ENCODE measurements around the gene NRXN3.

The NRXN3 gene

DNA sequence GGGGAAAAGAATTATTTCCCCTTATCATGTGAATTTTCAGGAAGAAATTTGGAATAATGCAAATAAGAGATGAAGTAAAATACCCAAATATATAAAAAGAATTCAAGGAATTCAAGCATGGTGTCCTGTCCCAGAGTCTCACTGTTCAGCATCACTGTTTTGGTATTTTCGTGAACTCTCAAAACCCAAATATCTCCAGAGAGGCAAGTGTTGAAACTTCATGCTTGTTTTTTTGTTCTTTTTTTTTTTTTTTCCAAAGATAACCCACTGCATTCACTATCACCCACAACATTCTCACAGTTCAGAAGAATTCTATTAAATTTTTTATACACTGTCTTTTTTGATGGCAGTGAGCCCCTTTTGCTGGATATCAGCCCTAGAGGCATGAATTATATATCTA, 1686.2 kb downstream of the NRXN3 start:
- intact Hi-C loops (cut with DNase I): no loop called here
- DNase-seq: no peak

DNA sequence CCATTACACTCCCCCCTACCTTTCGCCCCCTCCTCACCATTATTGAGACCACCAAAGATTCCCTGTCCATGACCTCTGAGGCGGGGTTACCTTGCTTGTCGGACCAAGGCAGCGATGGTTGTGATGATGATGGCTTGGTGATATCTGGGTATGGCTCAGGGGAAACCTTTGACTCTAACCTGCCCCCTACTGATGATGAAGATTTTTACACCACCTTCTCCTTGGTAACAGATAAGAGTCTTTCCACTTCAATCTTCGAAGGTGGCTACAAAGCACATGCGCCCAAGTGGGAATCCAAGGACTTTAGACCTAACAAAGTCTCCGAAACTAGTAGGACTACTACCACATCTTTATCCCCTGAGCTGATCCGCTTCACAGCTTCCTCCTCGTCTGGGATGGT, 1690.9 kb downstream of the NRXN3 start:
- intact Hi-C loops (cut with DNase I): no loop called here
- no peak for DNase-seq

DNA sequence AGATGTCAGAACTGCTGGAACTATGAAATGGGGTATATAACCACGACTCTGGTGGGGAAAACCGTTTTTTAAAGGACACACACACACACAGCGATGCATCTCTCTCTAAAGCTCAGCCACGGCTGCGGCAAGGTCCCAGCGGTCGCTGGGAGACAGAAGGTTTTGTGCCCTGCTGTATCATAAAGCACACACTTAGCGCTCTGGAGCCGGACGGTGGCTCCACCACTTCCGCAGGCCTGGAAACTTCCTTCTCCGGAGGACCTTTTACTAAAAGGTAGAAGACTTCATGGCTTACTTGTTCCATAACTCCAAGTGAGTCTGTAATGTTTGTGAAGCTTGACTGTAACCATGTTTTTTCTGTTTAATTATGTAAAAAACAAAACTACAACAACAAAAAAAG, 1691.9 kb downstream of the NRXN3 start:
- intact Hi-C loops (cut with DNase I): no loop called here
- DNase-seq: no peak

DNA sequence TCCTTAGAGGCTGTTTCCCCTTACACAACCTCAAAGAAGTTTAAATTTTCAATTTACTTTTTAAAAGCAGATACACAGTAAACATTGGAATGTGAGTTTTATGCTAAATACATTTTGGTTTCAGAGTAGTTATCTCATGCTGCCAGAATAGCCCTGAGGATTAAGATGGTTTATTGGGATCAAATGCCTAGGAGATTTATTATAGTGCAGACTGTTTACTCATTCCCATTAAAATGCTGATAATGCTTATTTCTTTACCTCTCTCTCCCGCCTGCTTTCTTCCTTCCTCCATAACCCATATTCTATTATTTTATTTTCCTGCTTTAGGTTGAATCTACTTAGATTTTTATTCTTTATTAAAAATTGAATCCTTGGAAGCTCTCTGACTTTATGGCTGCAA, 1701.0 kb downstream of the NRXN3 start:
- DNase-seq: no peak
- intact Hi-C loops (cut with DNase I): no loop called here

DNA sequence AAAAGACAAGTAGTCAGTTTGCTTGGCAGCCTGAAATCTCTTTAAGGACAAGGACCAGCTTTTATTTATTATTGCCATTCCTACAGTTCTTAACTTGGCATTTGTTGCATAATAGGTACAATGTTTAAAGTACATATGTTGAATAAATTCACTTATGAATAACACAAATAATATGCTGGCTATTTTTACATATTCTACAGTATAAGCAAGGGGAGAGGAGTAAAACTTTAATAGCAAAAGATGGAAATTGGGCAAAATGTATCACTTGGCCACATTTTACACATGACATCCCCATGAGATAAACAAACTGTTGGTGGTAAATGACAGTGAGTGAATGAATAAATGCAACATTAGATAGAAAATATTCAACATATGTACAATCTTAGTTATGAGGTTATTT, 1708.1 kb downstream of the NRXN3 start:
- no peak for DNase-seq
- intact Hi-C loops (cut with DNase I): no loop called here

DNA sequence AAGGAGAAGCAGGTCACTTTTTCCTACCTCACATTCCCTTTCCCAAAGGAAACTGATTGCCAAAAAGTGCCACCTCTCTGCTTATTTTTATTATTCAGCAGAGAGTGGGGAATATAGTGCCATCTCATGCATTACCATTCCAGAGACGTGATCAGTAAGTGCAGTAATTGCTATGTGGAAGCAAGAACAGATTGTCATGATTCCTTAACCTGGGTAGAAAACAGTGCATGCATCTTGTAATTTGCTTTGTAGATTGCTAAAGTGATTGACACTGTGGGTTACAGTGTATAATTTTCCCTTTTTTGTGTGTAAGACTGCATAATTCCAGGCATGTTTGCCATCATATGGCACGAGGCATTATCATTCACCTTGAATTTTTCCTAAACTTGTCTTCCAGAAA, 1708.6 kb downstream of the NRXN3 start:
- intact Hi-C loops (cut with DNase I): no loop called here
- DNase-seq: no peak

DNA sequence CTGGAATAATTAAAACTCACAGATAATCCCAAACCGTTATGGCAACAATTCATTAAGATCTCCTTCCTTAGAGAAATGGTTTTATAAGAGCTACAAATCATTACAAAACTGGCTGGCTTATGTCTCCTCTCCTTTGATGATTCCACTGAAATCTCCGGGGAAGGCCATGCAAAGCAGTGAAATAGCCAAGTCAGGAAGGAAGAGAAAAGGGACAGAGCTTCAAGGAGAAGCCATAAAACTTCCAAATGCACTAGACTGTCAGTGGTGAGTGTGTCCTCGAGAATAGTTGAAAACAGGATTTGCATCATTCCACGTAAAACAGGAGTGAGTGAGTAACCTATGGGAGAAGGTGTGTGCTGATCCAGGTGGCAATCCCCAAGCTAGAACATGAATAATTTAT, 1711.1 kb downstream of the NRXN3 start:
- DNase-seq: no peak
- intact Hi-C loops (cut with DNase I): no loop called here

DNA sequence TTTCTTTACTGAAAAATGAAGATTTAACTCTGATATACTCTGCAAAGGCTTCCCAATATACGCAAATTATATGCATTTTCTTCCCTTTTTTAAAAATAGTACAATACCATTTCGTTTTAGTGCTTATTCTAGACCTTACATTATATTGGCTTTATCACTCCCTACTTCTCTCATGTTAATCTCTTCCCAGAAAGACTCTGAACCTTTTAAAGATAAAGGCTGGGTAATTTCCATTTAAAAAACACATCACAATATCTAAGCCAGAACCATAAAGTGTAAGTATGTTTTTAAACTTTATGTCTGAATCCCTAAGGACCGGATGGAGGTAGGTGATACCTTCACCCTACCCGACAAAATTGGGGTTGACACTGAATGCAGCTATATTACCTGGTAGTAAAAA, 1720.4 kb downstream of the NRXN3 start:
- no peak for DNase-seq
- intact Hi-C loops (cut with DNase I): no loop called here

DNA sequence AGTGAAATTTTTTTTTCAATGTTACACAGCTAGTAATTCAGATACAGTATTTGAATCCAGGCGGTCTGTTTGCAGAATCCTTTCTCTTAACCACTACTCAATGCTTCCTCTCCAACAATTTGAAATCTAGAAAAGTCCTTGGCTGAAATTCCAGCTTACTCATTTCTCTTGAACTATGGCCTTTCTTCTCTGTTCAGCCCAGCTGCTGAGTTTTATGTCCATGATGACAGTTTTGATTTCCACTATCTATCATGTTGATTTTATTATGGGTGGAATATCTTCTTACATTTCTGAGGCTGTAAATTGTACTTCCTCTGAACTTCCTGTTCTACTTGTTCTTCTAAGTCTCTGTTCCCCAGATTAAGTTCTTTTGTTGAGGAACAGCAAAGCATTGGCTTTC, 1725.8 kb downstream of the NRXN3 start:
- intact Hi-C loops (cut with DNase I): no loop called here

DNA sequence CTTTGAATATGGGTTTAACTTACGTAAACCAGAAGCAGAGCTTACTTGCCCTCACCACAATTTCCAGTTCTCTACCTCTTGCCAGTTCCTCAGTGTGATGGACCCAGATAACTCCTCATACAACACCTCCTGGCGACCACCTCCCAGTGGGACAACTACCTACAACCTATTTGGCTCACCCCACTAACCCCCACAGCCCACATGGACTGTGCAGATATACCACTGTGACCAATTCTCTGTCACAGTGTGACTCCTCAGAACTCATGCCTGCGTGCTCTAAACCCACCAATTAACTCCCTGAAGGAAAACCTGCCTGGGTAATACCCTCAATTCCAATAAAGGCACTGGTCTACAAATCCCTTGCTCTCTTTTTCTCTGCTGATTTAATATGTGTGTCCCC, 1729.4 kb downstream of the NRXN3 start:
- DNase-seq: no peak
- intact Hi-C loops (cut with DNase I): no loop called here

More for the DNA sequence above, 1725.8 kb downstream of the NRXN3 start:
- DNase-seq: no peak

DNA sequence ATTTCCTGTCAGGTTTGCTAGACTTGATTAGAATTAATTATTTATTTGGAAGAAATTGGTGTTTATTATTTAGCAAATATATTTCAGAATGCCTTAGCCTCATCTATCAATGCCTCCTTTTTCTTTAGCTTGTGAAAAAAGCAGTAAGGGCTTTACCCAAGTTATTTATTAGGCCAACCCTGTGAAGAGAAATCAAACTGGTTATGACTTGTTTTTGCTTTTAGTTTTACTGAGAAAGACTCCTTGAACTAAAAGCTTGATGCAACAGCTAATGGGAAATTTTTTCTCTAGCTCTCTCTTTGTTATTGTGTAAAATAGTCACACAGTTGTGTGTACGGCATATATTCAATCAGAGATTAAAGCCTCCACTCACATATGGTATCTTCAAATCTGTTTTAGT, 1734.3 kb downstream of the NRXN3 start:
- intact Hi-C loops (cut with DNase I): no loop called here
- DNase-seq: no peak

DNA sequence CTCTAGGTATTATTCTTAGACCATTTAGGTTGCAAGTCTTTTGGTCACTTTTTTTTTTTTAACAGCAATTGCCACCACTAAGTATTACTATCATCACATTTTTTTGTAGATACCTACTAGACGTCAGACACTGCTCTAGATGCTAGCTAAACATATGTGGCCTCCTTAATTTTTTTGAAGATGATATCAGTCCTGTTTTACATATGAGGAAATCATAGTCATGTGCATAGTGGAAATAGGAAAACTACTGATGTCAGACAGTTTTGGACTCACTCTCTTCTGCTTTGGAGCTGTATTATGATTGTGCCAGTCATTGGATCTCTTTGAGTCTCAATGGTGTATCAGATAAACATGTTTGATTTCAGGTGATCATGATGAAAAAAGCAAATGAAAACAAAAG, 1736.8 kb downstream of the NRXN3 start:
- intact Hi-C loops (cut with DNase I): no loop called here

DNA sequence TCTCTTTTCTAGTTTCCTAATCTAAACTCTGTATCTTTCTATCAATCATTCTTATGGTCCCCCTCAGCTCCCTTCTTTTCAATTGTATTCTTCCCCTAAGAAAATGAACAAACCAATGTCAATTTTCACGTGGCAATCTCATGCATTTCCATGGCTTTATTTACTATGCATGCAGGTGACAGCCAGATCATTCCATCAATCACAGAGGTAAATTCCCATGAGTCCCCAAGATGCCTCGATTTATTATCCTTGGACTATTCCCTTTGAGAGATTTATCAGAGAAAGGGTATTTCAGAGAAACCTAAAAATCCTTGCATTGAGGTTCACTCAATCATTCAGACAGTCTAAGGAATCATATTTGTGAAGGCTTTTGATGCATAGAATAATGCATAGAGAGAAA, 1739.9 kb downstream of the NRXN3 start:
- intact Hi-C loops (cut with DNase I): no loop called here
- no peak for DNase-seq

More for the DNA sequence above, 1736.8 kb downstream of the NRXN3 start:
- no peak for DNase-seq

DNA sequence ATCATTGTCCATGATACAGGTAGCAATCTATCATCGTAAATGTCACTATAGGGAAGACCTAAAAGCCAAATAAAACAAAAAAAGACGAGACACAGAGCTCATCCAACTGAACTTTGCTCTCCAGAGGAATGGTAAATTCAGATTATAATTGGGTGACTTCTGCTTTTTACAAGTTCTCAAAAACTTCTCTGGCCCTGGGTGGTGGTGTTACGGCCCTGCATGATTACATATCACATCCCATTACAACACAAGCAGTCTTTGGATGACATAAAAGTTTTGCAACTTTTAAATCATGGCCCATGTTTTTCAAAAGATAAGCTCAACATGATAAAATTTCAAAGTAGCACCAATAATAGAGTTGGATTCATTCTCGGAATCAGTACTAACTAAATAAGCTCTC, 1741.6 kb downstream of the NRXN3 start:
- intact Hi-C loops (cut with DNase I): no loop called here
- DNase-seq: no peak

DNA sequence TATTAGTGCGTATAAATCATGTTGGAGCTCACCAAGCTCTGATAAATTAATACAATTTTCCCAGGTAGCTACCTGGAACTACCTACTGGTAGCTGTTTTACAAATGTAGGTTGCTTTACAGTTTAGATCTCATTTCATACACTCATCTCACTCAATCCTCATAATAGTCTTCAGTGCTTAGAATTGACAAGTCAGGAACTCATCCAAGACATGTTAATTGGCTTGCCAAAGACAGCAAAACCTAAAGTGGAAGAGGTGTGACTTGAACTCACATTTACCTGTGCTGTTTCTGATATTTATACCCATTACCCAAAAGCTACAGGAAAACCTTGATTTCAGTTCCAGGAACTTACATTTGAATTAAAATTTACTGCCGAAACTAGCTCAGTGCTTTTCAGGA, 1744.4 kb downstream of the NRXN3 start:
- DNase-seq: no peak
- intact Hi-C loops (cut with DNase I): no loop called here

DNA sequence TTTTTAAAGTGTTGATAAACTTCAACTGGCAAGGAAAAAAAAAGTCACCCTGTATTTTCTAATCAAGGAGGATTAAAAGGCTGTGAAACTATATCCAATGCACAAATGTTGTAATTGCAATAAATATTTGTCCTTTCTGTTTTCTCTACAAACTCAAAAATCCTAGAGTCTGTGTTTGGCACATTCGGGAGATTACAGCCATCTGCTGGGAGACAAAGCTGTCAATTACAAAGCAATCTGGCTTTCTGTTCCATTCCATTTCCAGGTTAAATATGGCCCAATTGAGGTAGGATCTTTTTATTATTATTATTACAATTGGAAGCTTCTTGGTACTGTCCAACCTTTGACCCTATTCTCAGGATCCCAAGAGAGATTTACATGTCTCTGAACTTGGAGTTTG, 1745.2 kb downstream of the NRXN3 start:
- intact Hi-C loops (cut with DNase I): no loop called here
- DNase-seq: peak in 1 of 42 donors; percentile 4

DNA sequence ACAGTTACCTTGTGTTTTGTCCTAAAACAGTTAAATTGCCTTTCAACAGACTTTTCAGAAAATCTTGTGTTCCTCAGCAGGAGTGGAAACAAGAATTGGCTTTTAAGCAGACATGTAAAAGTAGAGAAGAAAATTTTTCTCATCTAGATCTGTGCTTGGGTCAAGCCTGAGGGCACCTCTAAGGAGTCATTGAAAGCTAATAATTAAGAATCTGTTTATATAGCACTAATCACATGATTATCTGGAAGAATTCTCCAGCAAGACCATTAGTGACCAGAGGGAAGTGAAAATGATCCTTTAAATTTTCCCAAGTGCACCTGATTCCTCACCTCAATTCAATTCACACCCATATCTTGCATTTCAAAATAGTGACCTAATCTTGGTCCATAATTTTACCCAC, 1746.1 kb downstream of the NRXN3 start:
- intact Hi-C loops (cut with DNase I): no loop called here
- DNase-seq: no peak

DNA sequence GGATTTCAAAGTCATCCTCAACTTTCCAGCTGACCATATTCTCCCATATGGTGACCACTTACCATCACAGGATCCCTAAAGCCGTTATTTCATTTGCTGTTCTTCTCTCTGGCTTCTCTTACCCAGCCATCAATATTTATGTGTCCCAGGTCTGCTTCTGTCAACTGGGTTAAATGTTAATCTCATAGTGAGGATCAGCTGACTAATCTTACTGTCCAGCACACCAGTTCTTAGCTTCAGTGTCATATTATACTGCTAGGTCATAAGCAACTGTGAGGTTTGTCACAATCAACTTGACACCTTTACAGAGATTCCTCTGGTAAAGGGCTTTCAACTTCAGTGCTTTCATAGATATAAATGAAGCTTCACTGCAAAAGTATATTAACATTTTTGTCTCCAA, 1746.7 kb downstream of the NRXN3 start:
- DNase-seq: no peak
- intact Hi-C loops (cut with DNase I): no loop called here

Data from head of caudate nucleus (tissue), 42 donors.